Natural killer cell (primary cell): Measurements from ENCODE around the gene FAM110D. TPM values are rescaled to one million over a fixed set of nuclear protein-coding genes. Genes with fewer than 3 reads are reported as not detected.

Experiments
- ATAC-seq, 3 donors: fragments of 150-1000 bp in 2 of 3; fragments of 200-7000 bp in 1 of 3; cut with Tn5 transposase; 1 replicate in 1 of 3; 2 replicates in 2 of 3; pipeline ENCODE4 v1.10.0; 2021; ENCODE audit warnings: mild to moderate bottlenecking in 2 of 3, moderate library complexity in 2 of 3
- DNase-seq, 2 donors: peaks; one replicate each; pipeline versions ENCODE4 v3.0.0 to v3.0.0-alpha.2; 2013 to 2021; ENCODE audit warnings: mixed read lengths in 1 of 2
- H3K27ac ChIP-seq: one replicate; pipeline ENCODE4 v1.5.1; 2013; ENCODE audit warnings: mild to moderate bottlenecking, low read length
- H3K27me3 ChIP-seq: one replicate; pipeline ENCODE4 v1.6.1; 2013; ENCODE audit warnings: low read length; ENCODE audit not compliant: control insufficient read depth, insufficient read depth
- H3K36me3 ChIP-seq: one replicate; pipeline ENCODE4 v1.6.1; 2013; ENCODE audit warnings: low read length; ENCODE audit not compliant: control insufficient read depth, insufficient read depth
- H3K4me1 ChIP-seq: one replicate; pipeline ENCODE4 v1.6.1; 2013; ENCODE audit warnings: low read length; ENCODE audit not compliant: control insufficient read depth, insufficient read depth
- H3K4me3 ChIP-seq: one replicate; pipeline ENCODE4 v1.5.1; 2013; ENCODE audit warnings: low read length
- H3K9me3 ChIP-seq: one replicate; pipeline ENCODE4 v1.6.1; 2013; ENCODE audit warnings: low read length; ENCODE audit not compliant: control insufficient read depth, insufficient read depth
- H3K27ac Mint-ChIP-seq, 2 donors: one replicate each; pipeline ENCODE4 v1.8.0; 2022; ENCODE audit warnings: mild to moderate bottlenecking in 2 of 2, mixed read lengths in 2 of 2, moderate library complexity in 1 of 2
- H3K27me3 Mint-ChIP-seq, 2 donors: one replicate each; pipeline ENCODE4 v1.8.0; 2022; ENCODE audit warnings: low read depth in 2 of 2, mixed read lengths in 2 of 2
- H3K36me3 Mint-ChIP-seq: one replicate; pipeline ENCODE4 v1.8.0; 2022; ENCODE audit warnings: mixed read lengths
- H3K4me1 Mint-ChIP-seq, 2 donors: one replicate each; pipeline ENCODE4 v1.8.0; 2022; ENCODE audit warnings: mixed read lengths in 2 of 2
- H3K4me3 Mint-ChIP-seq: one replicate; pipeline ENCODE4 v1.8.0; 2022; ENCODE audit warnings: mild to moderate bottlenecking, moderate library complexity, mixed read lengths
- H3K9me3 Mint-ChIP-seq, 2 donors: one replicate each; pipeline ENCODE4 v1.8.0; 2022; ENCODE audit warnings: mixed read lengths in 2 of 2
- WGBS: methylation state at CpG from one replicate; pipeline ENCODE4 v1.1.7; 2013; ENCODE audit warnings: missing lambda C conversion rate; ENCODE audit not compliant: insufficient coverage; 5-methylcytosine and 5-hydroxymethylcytosine counted together
- intact Hi-C: fragments of 100-400 bp; cut with micrococcal nuclease; formaldehyde crosslinking; loops from one replicate; pipeline ENCODE4 v1.14.2; 2022
- total RNA-seq, 4 donors: library from RNA; stranded (reverse); fragments of 120-200 nt in 1 of 4; gene quantifications; one replicate each; pipeline versions ENCODE4 v1.2.3 to v1.2.4, GENCODE V29; 2013 to 2022
- TF ChIP-seq, protein P1 (sequence below): fragments of 200-600 bp; IDR thresholded peaks from one replicate; pipeline ENCODE4 v1.8.0; 2022; ENCODE audit warnings: antibody characterized with exemption

The FAM110D gene
- total RNA-seq, 3 donors from 2014 or later (not counting 1 experiment from before 2014, with no cell fraction given): not detected

DNA sequence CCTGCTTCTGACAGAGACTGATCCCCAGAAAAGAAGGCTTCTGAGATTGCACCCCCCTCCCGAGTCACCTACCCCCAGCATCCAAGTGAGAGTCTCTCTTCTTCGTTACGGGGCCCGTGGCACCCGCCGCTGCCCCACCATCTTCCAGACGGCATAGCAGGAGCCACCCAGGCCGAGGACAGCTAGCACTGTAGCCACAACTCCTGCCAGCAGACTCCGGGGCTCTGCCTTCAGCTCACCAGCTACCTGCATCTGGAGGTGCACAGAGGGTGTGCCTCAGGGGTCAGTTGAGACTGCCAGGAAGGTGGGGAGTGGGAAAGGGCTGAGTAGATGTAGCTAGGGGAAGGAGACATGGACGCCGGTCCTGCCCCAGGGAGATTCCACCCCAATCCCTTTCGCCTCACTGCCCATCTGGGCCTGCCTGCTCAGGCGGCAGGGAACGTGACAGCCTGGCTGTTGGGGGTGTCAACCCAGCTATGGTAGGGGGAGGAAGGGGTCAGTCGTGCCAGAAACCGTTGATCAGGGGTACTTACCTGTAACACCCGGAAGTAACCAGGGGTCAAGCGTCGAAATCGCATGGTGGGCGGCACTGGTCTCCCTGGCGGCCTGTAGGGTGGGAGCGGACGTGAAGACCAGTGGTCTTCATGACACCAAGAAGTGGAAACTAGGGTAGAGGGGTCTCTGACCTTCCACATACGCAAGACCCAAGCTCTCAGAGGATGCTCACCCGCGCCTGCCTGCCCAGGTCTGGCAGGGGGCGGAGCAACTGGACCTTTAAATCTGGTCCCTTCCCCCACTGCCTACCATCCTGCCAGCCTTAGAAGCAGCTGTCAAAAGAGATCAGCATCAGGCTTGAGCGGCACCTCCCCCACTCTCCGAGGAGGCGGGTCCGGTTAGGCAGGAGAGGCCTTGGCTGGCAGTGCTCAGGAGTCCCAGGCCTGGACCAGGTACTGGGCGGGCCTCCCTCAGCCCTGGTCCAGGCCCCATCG is 12.5 kb downstream of the FAM110D start, which contains the start of gene ZNF593OS:
TSS of gene ZNF593OS (minus strand) at position 749 of the 989 bp plus-strand sequence. CDS start at position 578, 171 bp downstream.
- Mint-ChIP-seq H3K27me3 (peaks cover 0 to 6% of the 10 kb centered on the region in 2 donors), H3K9me3 (no peaks in the 10 kb centered on the region), H3K36me3 (no peaks in the 10 kb centered on the region), H3K4me1 (peaks cover 0 to 20% of the 10 kb centered on the region in 2 donors), H3K4me3 (peak within 1 kb of the TSS; percentile 84), H3K27ac (peak within 1 kb of the TSS; percentile 66 to 92)
- no peak for DNase-seq
- Histone ChIP-seq H3K27me3 (no peaks in the 10 kb centered on the region), H3K9me3 (no peaks in the 10 kb centered on the region), H3K4me1 (peaks cover 18% of the 10 kb centered on the region), H3K36me3 (no peaks in the 10 kb centered on the region), H3K27ac (no peak within 1 kb of the TSS), H3K4me3 (no peak within 1 kb of the TSS)
- intact Hi-C loops: no loop called here
- TF ChIP-seq, protein P1, sequence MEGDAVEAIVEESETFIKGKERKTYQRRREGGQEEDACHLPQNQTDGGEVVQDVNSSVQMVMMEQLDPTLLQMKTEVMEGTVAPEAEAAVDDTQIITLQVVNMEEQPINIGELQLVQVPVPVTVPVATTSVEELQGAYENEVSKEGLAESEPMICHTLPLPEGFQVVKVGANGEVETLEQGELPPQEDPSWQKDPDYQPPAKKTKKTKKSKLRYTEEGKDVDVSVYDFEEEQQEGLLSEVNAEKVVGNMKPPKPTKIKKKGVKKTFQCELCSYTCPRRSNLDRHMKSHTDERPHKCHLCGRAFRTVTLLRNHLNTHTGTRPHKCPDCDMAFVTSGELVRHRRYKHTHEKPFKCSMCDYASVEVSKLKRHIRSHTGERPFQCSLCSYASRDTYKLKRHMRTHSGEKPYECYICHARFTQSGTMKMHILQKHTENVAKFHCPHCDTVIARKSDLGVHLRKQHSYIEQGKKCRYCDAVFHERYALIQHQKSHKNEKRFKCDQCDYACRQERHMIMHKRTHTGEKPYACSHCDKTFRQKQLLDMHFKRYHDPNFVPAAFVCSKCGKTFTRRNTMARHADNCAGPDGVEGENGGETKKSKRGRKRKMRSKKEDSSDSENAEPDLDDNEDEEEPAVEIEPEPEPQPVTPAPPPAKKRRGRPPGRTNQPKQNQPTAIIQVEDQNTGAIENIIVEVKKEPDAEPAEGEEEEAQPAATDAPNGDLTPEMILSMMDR: no peak
- WGBS: 96% methylated on average over 34 of the region's 34 CpGs
- no peak for ATAC-seq

- 89% methylated on average over 3 of the region's 8 CpGs for WGBS
- peaks cover 9% of the 10 kb centered on the region for H3K4me1 ChIP-seq
- no peaks in the 10 kb centered on the region for H3K9me3 Mint-ChIP-seq
- peaks cover 0 to 8% of the 10 kb centered on the region in 2 donors for H3K4me1 Mint-ChIP-seq
- H3K36me3 ChIP-seq: no peaks in the 10 kb centered on the region
- no peaks in the 10 kb centered on the region for H3K27me3 Mint-ChIP-seq
- no peak overlapping the region for H3K27ac Mint-ChIP-seq
- no peaks in the 10 kb centered on the region for H3K9me3 ChIP-seq
- H3K4me3 Mint-ChIP-seq: no peak overlapping the region
- TF ChIP-seq, protein P1: no peak
- H3K36me3 Mint-ChIP-seq: no peaks in the 10 kb centered on the region
- DNase-seq: no peak
- ATAC-seq: no peak
- no peaks in the 10 kb centered on the region for H3K27me3 ChIP-seq
- H3K4me3 ChIP-seq: no peak overlapping the region
- no peak overlapping the region for H3K27ac ChIP-seq
- intact Hi-C loops: no loop called here
Measured at GRCh38 chr1:26175346-26175745, 16.5 kb downstream of the FAM110D start.

DNA sequence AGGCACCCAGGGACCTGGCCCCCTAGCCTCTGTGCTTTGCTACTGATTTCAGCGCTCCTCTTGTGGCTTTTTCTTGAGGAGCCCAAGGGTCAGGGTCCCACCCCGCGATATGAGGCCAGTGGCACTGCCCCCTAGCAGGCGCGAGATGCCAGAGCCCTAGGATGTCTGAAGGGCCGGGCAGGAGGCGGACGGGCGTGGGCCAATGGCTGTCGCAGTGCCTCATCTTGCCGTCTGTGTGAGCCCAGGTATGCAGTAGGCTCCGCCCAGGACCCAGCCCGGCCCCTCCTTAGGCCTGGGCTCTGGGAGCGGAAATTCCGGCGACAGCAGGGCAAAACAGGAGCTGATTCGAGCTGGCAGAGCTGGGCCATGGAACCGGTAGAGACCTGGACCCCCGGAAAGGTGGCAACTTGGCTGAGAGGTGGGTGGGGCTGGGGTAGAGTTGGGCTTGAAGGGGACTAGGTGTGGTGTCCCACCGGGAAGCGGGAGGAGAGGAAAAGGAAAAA is 18.4 kb downstream of the FAM110D start, which contains the start of gene CNKSR1:
TSS of gene CNKSR1 (plus strand) at position 310 of the 503 bp plus-strand sequence. CDS start at position 367, 57 bp downstream.
- Mint-ChIP-seq H3K27me3 (no peaks in the 10 kb centered on the region), H3K9me3 (no peaks in the 10 kb centered on the region), H3K27ac (no peak within 1 kb of the TSS), H3K36me3 (no peaks in the 10 kb centered on the region), H3K4me3 (no peak within 1 kb of the TSS), H3K4me1 (no peaks in the 10 kb centered on the region)
- no peaks in the 10 kb centered on the region for H3K9me3 ChIP-seq
- no peaks in the 10 kb centered on the region for H3K4me1 ChIP-seq
- intact Hi-C loops: no loop called here
- no peak for ATAC-seq
- H3K27ac ChIP-seq: no peak within 1 kb of the TSS
- H3K36me3 ChIP-seq: no peaks in the 10 kb centered on the region
- no peak within 1 kb of the TSS for H3K4me3 ChIP-seq
- TF ChIP-seq, protein P1: no peak
- DNase-seq: no peak
- no peaks in the 10 kb centered on the region for H3K27me3 ChIP-seq
- 62% methylated on average over 21 of the region's 21 CpGs for WGBS
